Lower leg skin (tissue), 3 donors: ENCODE data around the gene MTRR.

Experiments used
- POLR2A ChIP-seq, 2 donors: fragments of 450-650 bp; IDR thresholded peaks; one replicate each; pipeline ENCODE4 v1.6.1; 2016 to 2017; ENCODE audit warnings: antibody characterized with exemption in 2 of 2, mild to moderate bottlenecking in 1 of 2, moderate library complexity in 1 of 2
- TF ChIP-seq, protein P1 (sequence below), 3 donors: fragments of 450-650 bp; IDR thresholded peaks; one replicate each; pipeline ENCODE4 v1.5.1; 2016; ENCODE audit warnings: antibody characterized with exemption in 3 of 3, mild to moderate bottlenecking in 3 of 3, moderate library complexity in 2 of 3

- TF ChIP-seq, protein P1, sequence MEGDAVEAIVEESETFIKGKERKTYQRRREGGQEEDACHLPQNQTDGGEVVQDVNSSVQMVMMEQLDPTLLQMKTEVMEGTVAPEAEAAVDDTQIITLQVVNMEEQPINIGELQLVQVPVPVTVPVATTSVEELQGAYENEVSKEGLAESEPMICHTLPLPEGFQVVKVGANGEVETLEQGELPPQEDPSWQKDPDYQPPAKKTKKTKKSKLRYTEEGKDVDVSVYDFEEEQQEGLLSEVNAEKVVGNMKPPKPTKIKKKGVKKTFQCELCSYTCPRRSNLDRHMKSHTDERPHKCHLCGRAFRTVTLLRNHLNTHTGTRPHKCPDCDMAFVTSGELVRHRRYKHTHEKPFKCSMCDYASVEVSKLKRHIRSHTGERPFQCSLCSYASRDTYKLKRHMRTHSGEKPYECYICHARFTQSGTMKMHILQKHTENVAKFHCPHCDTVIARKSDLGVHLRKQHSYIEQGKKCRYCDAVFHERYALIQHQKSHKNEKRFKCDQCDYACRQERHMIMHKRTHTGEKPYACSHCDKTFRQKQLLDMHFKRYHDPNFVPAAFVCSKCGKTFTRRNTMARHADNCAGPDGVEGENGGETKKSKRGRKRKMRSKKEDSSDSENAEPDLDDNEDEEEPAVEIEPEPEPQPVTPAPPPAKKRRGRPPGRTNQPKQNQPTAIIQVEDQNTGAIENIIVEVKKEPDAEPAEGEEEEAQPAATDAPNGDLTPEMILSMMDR (IDR thresholded peaks at IDR 0.05), result no peak
- no peak for TF ChIP-seq POLR2A (IDR thresholded peaks at IDR 0.05)
Measured at GRCh38 chr5:7852542-7852941, 16.4 kb upstream of the MTRR start.
